Body of pancreas (tissue), 4 donors: ENCODE measurements around the gene CYP4X1. TPM values are rescaled to one million over a fixed set of nuclear protein-coding genes. Genes with fewer than 3 reads are reported as not detected.
"Not testable (repeated sequence)": the region's sequence is repeated elsewhere in the genome, so short reads cannot be mapped to it uniquely, and the experiment has no call there.

Experiments
- ATAC-seq: fragments of 150-250 bp; one replicate; pipeline ENCODE4 v1.9.1; 2016
- DNase-seq, 4 donors: peaks; one replicate each; pipeline ENCODE4 v3.0.0-alpha.2; 2019
- H3K27ac ChIP-seq, 4 donors: fragments of 200-600 bp; sonication (generic); 1 replicate in 3 of 4; 2 replicates in 1 of 4; pipeline versions ENCODE4 v1.5.1 to v1.6.1; 2016 to 2019; ENCODE audit warnings: mild to moderate bottlenecking in 1 of 4, mixed read lengths in 1 of 4, moderate library complexity in 1 of 4
- H3K27me3 ChIP-seq, 2 donors: fragments of 200-600 bp; sonication (generic); one replicate each; pipeline ENCODE4 v1.6.0; 2016; ENCODE audit warnings: mild to moderate bottlenecking in 1 of 2
- H3K36me3 ChIP-seq, 2 donors: fragments of 200-600 bp; sonication (generic); replicated peaks in 1 of 2; 2 replicates each; pipeline ENCODE4 v1.5.1; 2016; ENCODE audit warnings: low read depth in 2 of 2; ENCODE audit not compliant: insufficient read depth in 1 of 2
- H3K4me1 ChIP-seq: fragments of 200-600 bp; sonication (generic); one replicate; pipeline ENCODE4 v1.6.0; 2016
- H3K4me3 ChIP-seq, 2 donors: fragments of 200-600 bp; sonication (generic); 1 replicate in 1 of 2; 2 replicates in 1 of 2; pipeline ENCODE4 v1.5.1; 2016 to 2019
- H3K9me3 ChIP-seq, 3 donors: fragments of 200-600 bp; sonication (generic); 1 replicate in 2 of 3; 2 replicates in 1 of 3; pipeline ENCODE4 v1.5.1; 2016
- WGBS, 2 donors: methylation state at CpG; one replicate each; pipeline ENCODE4 v1.1.5; 2017; 5-methylcytosine and 5-hydroxymethylcytosine counted together
- intact Hi-C: fragments of 100-400 bp; cut with DNase I; formaldehyde crosslinking; loops from one replicate; pipeline ENCODE4 v1.15.1; 2023
- small RNA-seq: library from RNA; depleted of rRNA; stranded (forward); fragments of <200 nt; gene quantifications from one replicate; pipeline ENCODE3, GENCODE V24; 2016
- total RNA-seq, 2 donors: library from RNA; depleted of rRNA; stranded (reverse); fragments of >200 nt; gene quantifications; one replicate each; pipeline ENCODE4 v1.1.0, GENCODE V29; 2016
- TF ChIP-seq, protein P1 (sequence below), 7 experiments: fragments of 450-650 bp in 4 of 7; fragments of 200-600 bp in 3 of 7; sonication (generic) in 3 of 7; IDR thresholded peaks; one replicate each; pipeline ENCODE4 v1.5.1; 2016 to 2019; ENCODE audit warnings: antibody characterized with exemption in 7 of 7

Gene CYP4X1
- total RNA-seq, 2 donors from 2014 or later: 1.8 to 14.2 TPM

DNA sequence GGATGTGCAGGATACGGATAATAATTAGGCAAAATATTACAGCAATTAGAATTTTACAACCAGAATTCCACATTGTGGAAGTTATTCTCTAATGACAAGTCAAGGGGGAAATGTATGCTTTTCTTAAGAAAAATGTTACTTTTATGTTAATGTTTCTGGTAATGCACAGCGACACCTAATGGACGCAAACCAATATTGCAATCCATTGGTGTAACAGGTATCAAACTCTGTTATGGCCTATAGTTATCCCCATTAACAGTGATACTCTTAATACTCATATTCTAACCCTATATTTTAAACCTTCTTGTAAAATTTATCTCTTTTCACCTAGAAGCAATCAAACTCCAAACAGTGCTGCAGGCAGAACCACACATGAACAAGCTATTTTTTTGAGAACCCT is 65.9 kb downstream of the CYP4X1 start:
- TF ChIP-seq, protein P1, sequence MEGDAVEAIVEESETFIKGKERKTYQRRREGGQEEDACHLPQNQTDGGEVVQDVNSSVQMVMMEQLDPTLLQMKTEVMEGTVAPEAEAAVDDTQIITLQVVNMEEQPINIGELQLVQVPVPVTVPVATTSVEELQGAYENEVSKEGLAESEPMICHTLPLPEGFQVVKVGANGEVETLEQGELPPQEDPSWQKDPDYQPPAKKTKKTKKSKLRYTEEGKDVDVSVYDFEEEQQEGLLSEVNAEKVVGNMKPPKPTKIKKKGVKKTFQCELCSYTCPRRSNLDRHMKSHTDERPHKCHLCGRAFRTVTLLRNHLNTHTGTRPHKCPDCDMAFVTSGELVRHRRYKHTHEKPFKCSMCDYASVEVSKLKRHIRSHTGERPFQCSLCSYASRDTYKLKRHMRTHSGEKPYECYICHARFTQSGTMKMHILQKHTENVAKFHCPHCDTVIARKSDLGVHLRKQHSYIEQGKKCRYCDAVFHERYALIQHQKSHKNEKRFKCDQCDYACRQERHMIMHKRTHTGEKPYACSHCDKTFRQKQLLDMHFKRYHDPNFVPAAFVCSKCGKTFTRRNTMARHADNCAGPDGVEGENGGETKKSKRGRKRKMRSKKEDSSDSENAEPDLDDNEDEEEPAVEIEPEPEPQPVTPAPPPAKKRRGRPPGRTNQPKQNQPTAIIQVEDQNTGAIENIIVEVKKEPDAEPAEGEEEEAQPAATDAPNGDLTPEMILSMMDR (IDR thresholded peaks at IDR 0.05): peak in 6 of 7 experiments; percentile 37 to 60 (median 52)
- H3K9me3 ChIP-seq, H3K27me3 ChIP-seq, intact Hi-C loops, ATAC-seq, H3K4me3 ChIP-seq, H3K4me1 ChIP-seq, H3K36me3 ChIP-seq, H3K27ac ChIP-seq: not testable (repeated sequence)
- DNase-seq: peak; percentile 39 to 52 (median 46)
- WGBS, 2 donors: 0 to 3% methylated on average over 3 of the region's 3 CpGs

DNA sequence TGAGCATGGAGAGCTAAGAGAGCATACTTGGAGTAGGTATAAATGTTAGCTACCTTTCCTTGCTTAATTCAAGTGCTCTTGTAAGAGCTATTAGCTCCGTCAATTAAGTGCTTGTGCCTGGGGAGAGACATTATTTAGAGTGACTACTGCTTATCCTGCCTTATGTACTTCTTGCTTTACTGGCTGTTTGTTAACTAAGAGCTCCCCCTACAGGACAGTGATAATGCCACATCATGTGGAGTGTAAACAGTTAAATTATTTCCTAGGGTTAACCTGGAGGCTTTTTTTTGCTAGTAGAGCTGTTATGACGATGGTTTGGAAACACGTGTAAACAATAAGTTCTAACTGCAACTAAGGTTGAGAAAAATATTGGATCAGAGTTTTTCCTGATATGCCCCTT is 68.0 kb downstream of the CYP4X1 start:
- 5 to 14% methylated on average over 3 of the region's 3 CpGs for WGBS, 2 donors
- not testable (repeated sequence) for ATAC-seq

More for the DNA sequence above, 68.0 kb downstream of the CYP4X1 start:
- H3K4me3 ChIP-seq, intact Hi-C loops, H3K27me3 ChIP-seq, H3K4me1 ChIP-seq, DNase-seq, H3K9me3 ChIP-seq, H3K36me3 ChIP-seq, H3K27ac ChIP-seq: not testable (repeated sequence)

Small RNA genes lying within 50 kb of the gene (small RNA-seq; reads per million reads assigned to genes)
- gene CYP4A27P (not detected), gene CYP4A43P (not detected), gene CYP4A44P (not detected)

Other genes starting within 250 kb of the CYP4X1 start
- 10 to 100 TPM; 12.5 to 30.0 TPM for gene CYP4B1, start 224.6 kb upstream of the CYP4X1 start, total RNA-seq
- under 1 TPM in 1 of 2 donors, not detected in 1; 0.78 TPM for gene CYP4A11, start 82.2 kb upstream of the CYP4X1 start, total RNA-seq
- 1 to 10 TPM in 1 of 2 donors, under 1 TPM in 1; 0.52 to 2.3 TPM for gene CYP4Z1, start 43.6 kb downstream of the CYP4X1 start, total RNA-seq
- gene CYP4A22, start 113.8 kb downstream of the CYP4X1 start, total RNA-seq: not detected
- 10 to 100 TPM; 54.2 to 56.4 TPM for gene PDZK1IP1, start 166.4 kb downstream of the CYP4X1 start, total RNA-seq
- 1 to 10 TPM; 2.3 to 2.6 TPM for gene TAL1, start 208.6 kb downstream of the CYP4X1 start, total RNA-seq